HG03575 (cell line): ENCODE data around the gene DEFB129.

Experiments used
- ATAC-seq: cut with Tn5 transposase; IDR thresholded peaks from one replicate; pipeline ENCODE4 v1.9.1; 2021; ENCODE audit not compliant: unreplicated experiment, insufficient number of reproducible peaks, low FRiP score; ENCODE audit errors: extremely low read depth

DEFB129 gene

GRCh38 chr20:278607-279571, 51.8 kb downstream of the DEFB129 start:
- ATAC-seq: no peak
